Measurements from ENCODE around the gene FRS2. TPM values are rescaled to one million over a fixed set of nuclear protein-coding genes. Genes with fewer than 3 reads are reported as not detected.

FRS2 gene
- total and polyA plus RNA-seq, 9 of the 15 experiments (the other 6 are each of a cell fraction or from before 2014, with no cell fraction given): 1.0 to 9.1 (median 6.0) TPM

DNA sequence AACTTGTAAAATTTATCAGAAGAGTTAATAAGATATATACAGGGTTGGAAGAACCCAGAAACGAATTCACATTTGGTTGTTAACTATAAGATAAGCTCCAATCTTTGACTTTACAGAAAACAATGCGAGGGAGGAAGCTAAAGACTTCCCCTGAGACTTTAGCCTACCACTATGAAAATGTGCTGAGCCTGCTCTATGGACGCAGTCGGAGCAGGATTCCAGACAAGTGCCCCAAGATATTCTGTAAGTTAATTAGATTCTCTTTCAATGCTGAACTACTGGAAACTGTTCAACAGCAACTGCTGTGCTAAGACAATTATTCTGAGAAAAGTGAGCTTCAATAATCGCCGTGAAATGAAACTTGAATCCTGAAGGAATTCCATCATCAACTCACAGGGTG, 148.9 kb downstream of the FRS2 start (continued):
- TF ChIP-seq, protein P1, sequence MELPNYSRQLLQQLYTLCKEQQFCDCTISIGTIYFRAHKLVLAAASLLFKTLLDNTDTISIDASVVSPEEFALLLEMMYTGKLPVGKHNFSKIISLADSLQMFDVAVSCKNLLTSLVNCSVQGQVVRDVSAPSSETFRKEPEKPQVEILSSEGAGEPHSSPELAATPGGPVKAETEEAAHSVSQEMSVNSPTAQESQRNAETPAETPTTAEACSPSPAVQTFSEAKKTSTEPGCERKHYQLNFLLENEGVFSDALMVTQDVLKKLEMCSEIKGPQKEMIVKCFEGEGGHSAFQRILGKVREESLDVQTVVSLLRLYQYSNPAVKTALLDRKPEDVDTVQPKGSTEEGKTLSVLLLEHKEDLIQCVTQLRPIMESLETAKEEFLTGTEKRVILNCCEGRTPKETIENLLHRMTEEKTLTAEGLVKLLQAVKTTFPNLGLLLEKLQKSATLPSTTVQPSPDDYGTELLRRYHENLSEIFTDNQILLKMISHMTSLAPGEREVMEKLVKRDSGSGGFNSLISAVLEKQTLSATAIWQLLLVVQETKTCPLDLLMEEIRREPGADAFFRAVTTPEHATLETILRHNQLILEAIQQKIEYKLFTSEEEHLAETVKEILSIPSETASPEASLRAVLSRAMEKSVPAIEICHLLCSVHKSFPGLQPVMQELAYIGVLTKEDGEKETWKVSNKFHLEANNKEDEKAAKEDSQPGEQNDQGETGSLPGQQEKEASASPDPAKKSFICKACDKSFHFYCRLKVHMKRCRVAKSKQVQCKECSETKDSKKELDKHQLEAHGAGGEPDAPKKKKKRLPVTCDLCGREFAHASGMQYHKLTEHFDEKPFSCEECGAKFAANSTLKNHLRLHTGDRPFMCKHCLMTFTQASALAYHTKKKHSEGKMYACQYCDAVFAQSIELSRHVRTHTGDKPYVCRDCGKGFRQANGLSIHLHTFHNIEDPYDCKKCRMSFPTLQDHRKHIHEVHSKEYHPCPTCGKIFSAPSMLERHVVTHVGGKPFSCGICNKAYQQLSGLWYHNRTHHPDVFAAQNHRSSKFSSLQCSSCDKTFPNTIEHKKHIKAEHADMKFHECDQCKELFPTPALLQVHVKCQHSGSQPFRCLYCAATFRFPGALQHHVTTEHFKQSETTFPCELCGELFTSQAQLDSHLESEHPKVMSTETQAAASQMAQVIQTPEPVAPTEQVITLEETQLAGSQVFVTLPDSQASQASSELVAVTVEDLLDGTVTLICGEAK (IDR thresholded peaks at IDR 0.05): no peak
- TF ChIP-seq, protein P1 (CRISPR knock-in tag; IDR thresholded peaks at IDR 0.05): no peak
- TF ChIP-seq LCOR (CRISPR knock-in tag; IDR thresholded peaks at IDR 0.05) (no peak), HDAC6 (IDR thresholded peaks at IDR 0.05; ENCODE audit: low read depth, low read length) (no peak), BRCA1 (IDR thresholded peaks at IDR 0.05) (no peak), BRCA1 (CRISPR knock-in tag; IDR thresholded peaks at IDR 0.05) (no peak), POLR2H (tag; IDR thresholded peaks at IDR 0.05; ENCODE audit: low read depth) (no peak)
- TF ChIP-seq, protein P2, sequence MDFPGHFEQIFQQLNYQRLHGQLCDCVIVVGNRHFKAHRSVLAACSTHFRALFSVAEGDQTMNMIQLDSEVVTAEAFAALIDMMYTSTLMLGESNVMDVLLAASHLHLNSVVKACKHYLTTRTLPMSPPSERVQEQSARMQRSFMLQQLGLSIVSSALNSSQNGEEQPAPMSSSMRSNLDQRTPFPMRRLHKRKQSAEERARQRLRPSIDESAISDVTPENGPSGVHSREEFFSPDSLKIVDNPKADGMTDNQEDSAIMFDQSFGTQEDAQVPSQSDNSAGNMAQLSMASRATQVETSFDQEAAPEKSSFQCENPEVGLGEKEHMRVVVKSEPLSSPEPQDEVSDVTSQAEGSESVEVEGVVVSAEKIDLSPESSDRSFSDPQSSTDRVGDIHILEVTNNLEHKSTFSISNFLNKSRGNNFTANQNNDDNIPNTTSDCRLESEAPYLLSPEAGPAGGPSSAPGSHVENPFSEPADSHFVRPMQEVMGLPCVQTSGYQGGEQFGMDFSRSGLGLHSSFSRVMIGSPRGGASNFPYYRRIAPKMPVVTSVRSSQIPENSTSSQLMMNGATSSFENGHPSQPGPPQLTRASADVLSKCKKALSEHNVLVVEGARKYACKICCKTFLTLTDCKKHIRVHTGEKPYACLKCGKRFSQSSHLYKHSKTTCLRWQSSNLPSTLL (IDR thresholded peaks at IDR 0.05): no peak

All from K562 (cell line).